Loucy (cell line): ENCODE results near the gene ZNF69.

Experiments
- H2AFZ ChIP-seq: fragments of 200-600 bp; sonication (generic); 2 replicates; pipeline ENCODE4 v1.6.0; 2016; ENCODE audit warnings: antibody characterized with exemption, mild to moderate bottlenecking, low read length, moderate library complexity
- H3F3A ChIP-seq: fragments of 200-600 bp; 2 replicates; pipeline ENCODE4 v1.6.0; 2016; ENCODE audit warnings: antibody characterized with exemption, low read depth, mild to moderate bottlenecking
- H3K27me3 ChIP-seq: fragments of 200-600 bp; sonication (generic); 2 replicates; pipeline ENCODE4 v1.6.1; 2014; ENCODE audit warnings: low read length, mild to moderate bottlenecking; ENCODE audit not compliant: insufficient read depth, poor library complexity, severe bottlenecking
- H3K36me3 ChIP-seq: fragments of 200-600 bp; sonication (generic); 2 replicates; pipeline ENCODE4 v1.6.1; 2016; ENCODE audit warnings: low read length; ENCODE audit not compliant: insufficient read depth
- H3K4me1 ChIP-seq: fragments of 200-600 bp; sonication (generic); 2 replicates; pipeline ENCODE4 v1.5.1; 2014; ENCODE audit warnings: low read length, mild to moderate bottlenecking; ENCODE audit not compliant: insufficient read depth, poor library complexity, severe bottlenecking
- H3K4me2 ChIP-seq: fragments of 200-600 bp; sonication (generic); 2 replicates; pipeline ENCODE4 v1.6.0; 2014; ENCODE audit warnings: antibody characterized with exemption, low read length, low read depth, mild to moderate bottlenecking; ENCODE audit not compliant: poor library complexity, severe bottlenecking
- H3K4me3 ChIP-seq: fragments of 200-600 bp; sonication (generic); 2 replicates; pipeline ENCODE4 v1.5.1; 2014; ENCODE audit warnings: low read length, mild to moderate bottlenecking, mixed read lengths; ENCODE audit not compliant: poor library complexity, severe bottlenecking
- H3K79me2 ChIP-seq: fragments of 200-600 bp; sonication (generic); 2 replicates; pipeline ENCODE4 v1.6.1; 2014; ENCODE audit warnings: low read length; ENCODE audit not compliant: insufficient read depth
- H3K9ac ChIP-seq: fragments of 200-600 bp; sonication (generic); 2 replicates; pipeline ENCODE4 v1.6.0; 2014; ENCODE audit warnings: mild to moderate bottlenecking, low read depth, low read length, moderate library complexity; ENCODE audit not compliant: poor library complexity, severe bottlenecking
- H3K9me2 ChIP-seq: fragments of 200-600 bp; sonication (generic); replicated peaks from 2 replicates; pipeline ENCODE4 v1.6.1; 2016; ENCODE audit warnings: low read depth, low read length, mixed read lengths
- H3K9me3 ChIP-seq: fragments of 200-600 bp; sonication (generic); 2 replicates; pipeline ENCODE4 v1.6.1; 2014; ENCODE audit warnings: mild to moderate bottlenecking, antibody characterized with exemption, low read length, low read depth; ENCODE audit not compliant: insufficient read depth
- H4K20me1 ChIP-seq: fragments of 200-600 bp; sonication (generic); 2 replicates; pipeline ENCODE4 v1.6.0; 2014; ENCODE audit warnings: antibody characterized with exemption, low read length, mild to moderate bottlenecking; ENCODE audit not compliant: insufficient read depth, poor library complexity, severe bottlenecking
- CTCF ChIP-seq: fragments of 200-600 bp; sonication (generic); conservative IDR thresholded peaks from 2 replicates; pipeline ENCODE4 v1.5.1; 2014; ENCODE audit warnings: mild to moderate bottlenecking, antibody characterized with exemption, low read length
- EZH2phosphoT487 ChIP-seq: fragments of 200-600 bp; IDR thresholded peaks from 2 replicates; pipeline ENCODE4 v1.6.1; 2018; ENCODE audit warnings: antibody characterized with exemption, mild to moderate bottlenecking, moderate library complexity, borderline replicate concordance

ZNF69 gene

GRCh38 chr19:11942008-11942842 is 54.6 kb downstream of the ZNF69 start:
- no peaks in the 10 kb centered on the region for H3K4me1 ChIP-seq
- H3K4me2 ChIP-seq = no peak overlapping the region
- no peak overlapping the region for H3K9ac ChIP-seq
- no peaks in the 10 kb centered on the region for H3K27me3 ChIP-seq
- H3K79me2 ChIP-seq = peaks cover 42% of the 10 kb centered on the region; the same call in 1 of the 2 replicates
- H3K9me2 ChIP-seq = no peaks in the 10 kb centered on the region
- H4K20me1 ChIP-seq = no peaks in the 10 kb centered on the region
- no peak for TF ChIP-seq EZH2phosphoT487
- no peak for TF ChIP-seq CTCF
- peaks cover 52% of the 10 kb centered on the region for H3K9me3 ChIP-seq
- H2AFZ ChIP-seq = no peak overlapping the region
- no peaks in the 10 kb centered on the region for H3F3A ChIP-seq
- no peak overlapping the region for H3K4me3 ChIP-seq
- H3K36me3 ChIP-seq = peaks cover 46% of the 10 kb centered on the region

- no peaks in the 10 kb centered on the region for H4K20me1 ChIP-seq
- no peaks in the 10 kb centered on the region for H3F3A ChIP-seq
- no peaks in the 10 kb centered on the region for H3K4me1 ChIP-seq
- H3K9me3 ChIP-seq = peaks cover 58% of the 10 kb centered on the region
- no peak overlapping the region for H3K4me3 ChIP-seq
- no peak overlapping the region for H3K4me2 ChIP-seq
- H3K9ac ChIP-seq = no peak overlapping the region
- H3K9me2 ChIP-seq = no peaks in the 10 kb centered on the region
- H3K79me2 ChIP-seq = peaks cover 39% of the 10 kb centered on the region; the same call in 1 of the 2 replicates
- no peak overlapping the region for H2AFZ ChIP-seq
- peaks cover 51% of the 10 kb centered on the region for H3K36me3 ChIP-seq
- TF ChIP-seq EZH2phosphoT487 (no peak), CTCF (no peak)
- no peaks in the 10 kb centered on the region for H3K27me3 ChIP-seq
Measured at GRCh38 chr19:11942843-11943108, 55.2 kb downstream of the ZNF69 start.

GRCh38 chr19:11944656-11945055 is 57.1 kb downstream of the ZNF69 start:
- Histone ChIP-seq H3K36me3 (peaks cover 68% of the 10 kb centered on the region), H3K27me3 (peaks cover 8% of the 10 kb centered on the region), H3K79me2 (peaks cover 33% of the 10 kb centered on the region; the same call in 1 of the 2 replicates), H3K9me2 (no peaks in the 10 kb centered on the region), H2AFZ (no peak overlapping the region), H4K20me1 (no peaks in the 10 kb centered on the region), H3K9ac (no peak overlapping the region), H3K9me3 (peaks cover 74% of the 10 kb centered on the region), H3K4me1 (no peaks in the 10 kb centered on the region), H3K4me2 (no peak overlapping the region), H3F3A (no peaks in the 10 kb centered on the region), H3K4me3 (no peak overlapping the region)
- TF ChIP-seq EZH2phosphoT487 (no peak), CTCF (no peak)
